Measurements from ENCODE around the gene MTR.

The MTR gene

DNA sequence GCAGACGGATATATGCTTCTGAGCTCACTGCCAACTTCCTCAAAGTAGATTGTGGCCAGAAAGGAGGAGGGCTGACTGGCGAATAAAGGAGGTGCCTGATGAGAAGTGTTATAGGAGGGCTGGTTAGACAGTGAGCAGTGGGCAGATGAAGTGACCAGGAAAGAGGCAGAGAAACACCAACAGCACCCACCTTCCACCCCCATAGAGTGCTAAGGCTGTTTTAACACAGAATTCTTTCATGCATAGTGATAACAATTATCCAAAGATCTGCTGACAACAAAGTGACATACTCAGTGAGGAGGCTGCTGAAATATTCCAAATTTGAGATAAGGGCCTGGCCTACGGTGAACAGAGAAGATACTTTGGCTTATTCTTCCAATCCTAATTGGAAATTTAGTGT, 21.2 kb upstream of the MTR start:
- TF ChIP-seq, protein P1, sequence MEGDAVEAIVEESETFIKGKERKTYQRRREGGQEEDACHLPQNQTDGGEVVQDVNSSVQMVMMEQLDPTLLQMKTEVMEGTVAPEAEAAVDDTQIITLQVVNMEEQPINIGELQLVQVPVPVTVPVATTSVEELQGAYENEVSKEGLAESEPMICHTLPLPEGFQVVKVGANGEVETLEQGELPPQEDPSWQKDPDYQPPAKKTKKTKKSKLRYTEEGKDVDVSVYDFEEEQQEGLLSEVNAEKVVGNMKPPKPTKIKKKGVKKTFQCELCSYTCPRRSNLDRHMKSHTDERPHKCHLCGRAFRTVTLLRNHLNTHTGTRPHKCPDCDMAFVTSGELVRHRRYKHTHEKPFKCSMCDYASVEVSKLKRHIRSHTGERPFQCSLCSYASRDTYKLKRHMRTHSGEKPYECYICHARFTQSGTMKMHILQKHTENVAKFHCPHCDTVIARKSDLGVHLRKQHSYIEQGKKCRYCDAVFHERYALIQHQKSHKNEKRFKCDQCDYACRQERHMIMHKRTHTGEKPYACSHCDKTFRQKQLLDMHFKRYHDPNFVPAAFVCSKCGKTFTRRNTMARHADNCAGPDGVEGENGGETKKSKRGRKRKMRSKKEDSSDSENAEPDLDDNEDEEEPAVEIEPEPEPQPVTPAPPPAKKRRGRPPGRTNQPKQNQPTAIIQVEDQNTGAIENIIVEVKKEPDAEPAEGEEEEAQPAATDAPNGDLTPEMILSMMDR (IDR thresholded peaks at IDR 0.05; ENCODE audit: low read depth, low read length, missing control alignments) = no peak
- no peak overlapping the region for H3K4me3 ChIP-seq (ENCODE audit: low read depth, low read length)
- DNase-seq (ENCODE audit: low read depth) = no peak

DNA sequence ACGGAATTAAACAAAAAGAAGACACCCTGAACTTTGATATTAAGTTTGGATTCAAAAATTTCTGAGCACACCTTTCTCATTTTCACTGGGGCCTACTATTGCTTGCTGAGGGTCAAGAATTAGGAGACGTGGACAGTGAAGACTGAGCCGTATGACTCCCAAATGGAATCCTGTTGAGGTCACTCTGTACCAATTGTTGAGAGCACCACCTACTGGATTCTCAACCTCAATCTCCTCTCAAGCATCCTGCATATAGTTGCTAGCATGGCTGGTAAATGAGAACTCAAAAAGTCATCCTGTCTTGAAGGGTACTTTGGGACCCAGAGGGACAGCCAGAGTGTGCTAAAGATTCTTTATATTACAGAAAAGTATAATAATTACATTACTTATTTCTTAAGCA, 20.2 kb upstream of the MTR start:
- H3K4me3 ChIP-seq (ENCODE audit: low read depth, low read length) = no peak overlapping the region
- TF ChIP-seq, protein P1 (IDR thresholded peaks at IDR 0.05; ENCODE audit: low read depth, low read length, missing control alignments) = peak; percentile 30
- no peak for DNase-seq (ENCODE audit: low read depth)

- no peak overlapping the region for H3K4me3 ChIP-seq (ENCODE audit: low read depth, low read length)
- no peak for DNase-seq (ENCODE audit: low read depth)
- TF ChIP-seq, protein P1 (IDR thresholded peaks at IDR 0.05; ENCODE audit: low read depth, low read length, missing control alignments) = no peak
These were observed 15.8 kb upstream of the MTR start for GRCh38 chr1:236779312-236779711.

GRCh38 chr1:236785477-236785876, 9.6 kb upstream of the MTR start:
- TF ChIP-seq, protein P1 (IDR thresholded peaks at IDR 0.05; ENCODE audit: low read depth, low read length, missing control alignments) = no peak
- DNase-seq (ENCODE audit: low read depth) = no peak

GRCh38 chr1:236786453-236786852, 8.6 kb upstream of the MTR start:
- DNase-seq (ENCODE audit: low read depth) = no peak
- H3K4me3 ChIP-seq (ENCODE audit: low read depth, low read length) = no peak overlapping the region
- TF ChIP-seq, protein P1 (IDR thresholded peaks at IDR 0.05; ENCODE audit: low read depth, low read length, missing control alignments) = no peak

More at GRCh38 chr1:236785477-236785876, 9.6 kb upstream of the MTR start:
- H3K4me3 ChIP-seq (ENCODE audit: low read depth, low read length) = no peak overlapping the region

DNA sequence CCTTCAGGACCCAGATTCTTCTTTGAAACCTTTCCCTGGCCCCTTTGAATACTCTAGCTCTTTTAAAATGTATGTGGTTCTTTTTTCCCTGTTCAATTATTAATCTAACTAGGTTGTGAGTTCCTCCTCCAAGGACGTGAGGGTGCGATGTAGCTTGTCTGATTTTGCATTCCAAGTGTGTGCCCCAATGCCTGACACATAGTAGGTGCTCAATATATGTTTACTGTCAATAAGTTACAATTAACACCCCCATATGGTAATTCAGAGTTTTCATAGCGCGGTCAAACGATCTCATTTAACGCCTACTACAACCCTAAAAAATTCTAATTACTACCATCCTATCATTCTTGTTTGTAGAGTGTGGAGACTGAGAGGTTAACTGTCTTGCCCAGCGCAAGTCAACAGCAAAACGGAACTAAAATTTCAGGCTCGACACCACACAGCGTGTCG, 482 bp upstream of the MTR start:
- TF ChIP-seq, protein P1 (IDR thresholded peaks at IDR 0.05; ENCODE audit: low read depth, low read length, missing control alignments) = no peak
- H3K4me3 ChIP-seq (ENCODE audit: low read depth, low read length) = peak overlapping the region; percentile 65
- no peak for DNase-seq (ENCODE audit: low read depth)
